Activated CD8-positive, alpha-beta T cell treated with anti-CD3 and anti-CD28 coated beads, Interleukin-2, amount 10 ng/mL, durations not matched to agents 7 days and 5 days (primary cell): ENCODE results near the gene DNAH12. TPM values are rescaled to one million over a fixed set of nuclear protein-coding genes. Genes with fewer than 3 reads are reported as not detected.

Experiments
- ATAC-seq: fragments of 150-1000 bp; cut with Tn5 transposase; one replicate; pipeline ENCODE4 v1.10.0; 2021; ENCODE audit warnings: moderate library complexity
- CTCF ChIA-PET: fragments of 350-600 bp; sonication (Branson Sonifier 250); formaldehyde crosslinking; loops from one replicate; lab custom pipeline; 2021; ENCODE audit warnings: antibody characterized with exemption; lab: Charles Lee
- POLR2A ChIA-PET: fragments of 350-600 bp; sonication (Branson Sonifier 250); formaldehyde crosslinking; loops from one replicate; lab custom pipeline; 2021; ENCODE audit warnings: antibody characterized with exemption; lab: Charles Lee
- DNase-seq: peaks from one replicate; pipeline ENCODE4 v3.0.0-alpha.2; 2020
- H3K27ac Mint-ChIP-seq: one replicate; pipeline ENCODE4 v1.8.0; 2021; ENCODE audit warnings: mild to moderate bottlenecking, mixed read lengths
- H3K27me3 Mint-ChIP-seq: one replicate; pipeline ENCODE4 v1.8.0; 2021; ENCODE audit warnings: low read depth, mixed read lengths
- H3K36me3 Mint-ChIP-seq: one replicate; pipeline ENCODE4 v1.8.0; 2021; ENCODE audit warnings: low read depth, mixed read lengths
- H3K4me1 Mint-ChIP-seq: one replicate; pipeline ENCODE4 v1.8.0; 2021; ENCODE audit warnings: low read depth, mixed read lengths
- H3K4me3 Mint-ChIP-seq: one replicate; pipeline ENCODE4 v1.8.0; 2021; ENCODE audit warnings: mild to moderate bottlenecking, mixed read lengths
- H3K9me3 Mint-ChIP-seq: one replicate; pipeline ENCODE4 v1.8.0; 2022; ENCODE audit warnings: mixed read lengths; ENCODE audit not compliant: insufficient read depth
- total RNA-seq, 2 experiments: library from RNA; stranded (reverse); gene quantifications; one replicate each; pipeline ENCODE4 v1.2.3, GENCODE V29; 2021

Gene DNAH12
- total RNA-seq, 2 experiments from 2014 or later, result 0.05 TPM; not detected in 1

GRCh38 chr3:57292897-57293526 lies 251.1 kb downstream of the DNAH12 start:
- no peak for DNase-seq
- Mint-ChIP-seq H3K36me3 (no peaks in the 10 kb centered on the region), H3K9me3 (no peaks in the 10 kb centered on the region), H3K4me3 (no peak overlapping the region), H3K4me1 (no peaks in the 10 kb centered on the region), H3K27ac (no peak overlapping the region), H3K27me3 (peaks cover 18% of the 10 kb centered on the region)
- ChIA-PET POLR2A (no interaction called here), CTCF (no interaction called here)
- ATAC-seq, result no peak

GRCh38 chr3:57292159-57292896 lies 251.8 kb downstream of the DNAH12 start, which contains the start of gene ASB14:
Gene ASB14, minus strand, starts transcription at chr3:57292685. Its CDS starts 652 bp downstream, at chr3:57292033.
- DNase-seq, result no peak
- no peak for ATAC-seq
- Mint-ChIP-seq H3K36me3 (no peaks in the 10 kb centered on the region), H3K4me1 (no peaks in the 10 kb centered on the region), H3K4me3 (no peak within 1 kb of the TSS), H3K27me3 (peaks cover 18% of the 10 kb centered on the region), H3K9me3 (no peaks in the 10 kb centered on the region), H3K27ac (no peak within 1 kb of the TSS)
- CTCF ChIA-PET, result no interaction called here
- POLR2A ChIA-PET, result no interaction called here

GRCh38 chr3:57288403-57288802 lies 255.7 kb downstream of the DNAH12 start:
- Mint-ChIP-seq H3K36me3 (no peaks in the 10 kb centered on the region), H3K27ac (no peak overlapping the region), H3K27me3 (peaks cover 17% of the 10 kb centered on the region), H3K9me3 (no peaks in the 10 kb centered on the region), H3K4me3 (no peak overlapping the region), H3K4me1 (no peaks in the 10 kb centered on the region)
- CTCF ChIA-PET, result no interaction called here
- no peak for ATAC-seq
- no peak for DNase-seq
- POLR2A ChIA-PET, result no interaction called here

GRCh38 chr3:57287205-57287604 lies 256.9 kb downstream of the DNAH12 start:
- H3K4me1 Mint-ChIP-seq, result no peaks in the 10 kb centered on the region
- ChIA-PET CTCF (interaction anchor here (1.2 kb wide), 1 partner anchor 118 kb away, joined by 3 read pairs; no protein-coding TSS in a partner anchor), POLR2A (no interaction called here)
- peaks cover 16% of the 10 kb centered on the region for H3K27me3 Mint-ChIP-seq
- ATAC-seq (no peak), DNase-seq (no peak)
- H3K36me3 Mint-ChIP-seq, result no peaks in the 10 kb centered on the region
- H3K9me3 Mint-ChIP-seq, result no peaks in the 10 kb centered on the region
- H3K4me3 Mint-ChIP-seq, result no peak overlapping the region
- H3K27ac Mint-ChIP-seq, result no peak overlapping the region

GRCh38 chr3:57283334-57283733 lies 260.8 kb downstream of the DNAH12 start:
- Mint-ChIP-seq H3K4me1 (no peaks in the 10 kb centered on the region), H3K27me3 (peaks cover 5% of the 10 kb centered on the region), H3K27ac (no peak overlapping the region), H3K9me3 (no peaks in the 10 kb centered on the region), H3K36me3 (peaks cover 2% of the 10 kb centered on the region), H3K4me3 (no peak overlapping the region)
- ATAC-seq (no peak), DNase-seq (no peak)
- CTCF ChIA-PET, result no interaction called here
- POLR2A ChIA-PET, result no interaction called here

- no peaks in the 10 kb centered on the region for H3K4me1 Mint-ChIP-seq
- CTCF ChIA-PET, result no interaction called here
Observed at GRCh38 chr3:57281715-57282114, 262.4 kb downstream of the DNAH12 start.

GRCh38 chr3:57279685-57280084 lies 264.5 kb downstream of the DNAH12 start:
- DNase-seq, result no peak
- Mint-ChIP-seq H3K27ac (no peak overlapping the region), H3K36me3 (peaks cover 4% of the 10 kb centered on the region), H3K27me3 (peaks cover 1% of the 10 kb centered on the region), H3K4me1 (no peaks in the 10 kb centered on the region), H3K4me3 (no peak overlapping the region), H3K9me3 (no peaks in the 10 kb centered on the region)
- CTCF ChIA-PET, result no interaction called here
- no peak for ATAC-seq
- POLR2A ChIA-PET, result no interaction called here

More at GRCh38 chr3:57281715-57282114, 262.4 kb downstream of the DNAH12 start:
- no peak overlapping the region for H3K27ac Mint-ChIP-seq
- peaks cover 4% of the 10 kb centered on the region for H3K36me3 Mint-ChIP-seq
- no peak overlapping the region for H3K4me3 Mint-ChIP-seq
- POLR2A ChIA-PET, result no interaction called here
- ATAC-seq, result no peak
- H3K9me3 Mint-ChIP-seq, result no peaks in the 10 kb centered on the region
- DNase-seq, result no peak
- peaks cover 5% of the 10 kb centered on the region for H3K27me3 Mint-ChIP-seq

- ATAC-seq (no peak), DNase-seq (no peak)
- ChIA-PET CTCF (no interaction called here), POLR2A (no interaction called here)
- Mint-ChIP-seq H3K4me3 (no peak overlapping the region), H3K4me1 (no peaks in the 10 kb centered on the region), H3K27me3 (peaks cover 1% of the 10 kb centered on the region), H3K27ac (no peak overlapping the region), H3K36me3 (peaks cover 6% of the 10 kb centered on the region), H3K9me3 (no peaks in the 10 kb centered on the region)
Observed at GRCh38 chr3:57278237-57278636, 265.9 kb downstream of the DNAH12 start.

GRCh38 chr3:57275393-57275792 lies 268.8 kb downstream of the DNAH12 start:
- POLR2A ChIA-PET, result no interaction called here
- no peaks in the 10 kb centered on the region for H3K9me3 Mint-ChIP-seq
- H3K4me3 Mint-ChIP-seq, result no peak overlapping the region
- no peaks in the 10 kb centered on the region for H3K4me1 Mint-ChIP-seq
- H3K27me3 Mint-ChIP-seq, result no peaks in the 10 kb centered on the region
- ATAC-seq (no peak), DNase-seq (no peak)
- H3K27ac Mint-ChIP-seq, result no peak overlapping the region
- CTCF ChIA-PET, result no interaction called here
- peaks cover 10% of the 10 kb centered on the region for H3K36me3 Mint-ChIP-seq

- Mint-ChIP-seq H3K27ac (no peak overlapping the region), H3K4me1 (no peaks in the 10 kb centered on the region), H3K27me3 (no peaks in the 10 kb centered on the region), H3K4me3 (no peak overlapping the region), H3K36me3 (peaks cover 12% of the 10 kb centered on the region), H3K9me3 (no peaks in the 10 kb centered on the region)
- ChIA-PET POLR2A (no interaction called here), CTCF (no interaction called here)
- no peak for ATAC-seq
- no peak for DNase-seq
Observed at GRCh38 chr3:57274845-57275244, 269.3 kb downstream of the DNAH12 start.

- Mint-ChIP-seq H3K4me3 (no peak overlapping the region), H3K27ac (no peak overlapping the region), H3K4me1 (no peaks in the 10 kb centered on the region), H3K9me3 (peaks cover 4% of the 10 kb centered on the region), H3K27me3 (no peaks in the 10 kb centered on the region), H3K36me3 (peaks cover 59% of the 10 kb centered on the region)
- ChIA-PET CTCF (no interaction called here), POLR2A (no interaction called here)
- DNase-seq (no peak), ATAC-seq (no peak)
Observed at GRCh38 chr3:57268416-57268815, 275.7 kb downstream of the DNAH12 start.

GRCh38 chr3:57261929-57262328 lies 282.2 kb downstream of the DNAH12 start:
- H3K27ac Mint-ChIP-seq, result no peak overlapping the region
- H3K27me3 Mint-ChIP-seq, result no peaks in the 10 kb centered on the region
- DNase-seq, result no peak
- H3K36me3 Mint-ChIP-seq, result peaks cover 72% of the 10 kb centered on the region
- peaks cover 4% of the 10 kb centered on the region for H3K9me3 Mint-ChIP-seq
- no peaks in the 10 kb centered on the region for H3K4me1 Mint-ChIP-seq
- ChIA-PET CTCF (no interaction called here), POLR2A (no interaction called here)
- no peak for ATAC-seq
- no peak overlapping the region for H3K4me3 Mint-ChIP-seq
